Activated gamma-delta T cell (primary cell): ENCODE results near the gene WDR37.
"Not testable (repeated sequence)": the region's sequence is repeated elsewhere in the genome, so short reads cannot be mapped to it uniquely, and the experiment has no call there.

ENCODE experiments used
- DNase-seq: peaks from one replicate; lab custom pipeline; 2025; lab: John Stamatoyannopoulos, UW
- total RNA-seq, 2 donors: gene quantifications; one replicate each; lab custom pipeline; 2026; lab: John Stamatoyannopoulos, UW

The WDR37 gene, protein sequence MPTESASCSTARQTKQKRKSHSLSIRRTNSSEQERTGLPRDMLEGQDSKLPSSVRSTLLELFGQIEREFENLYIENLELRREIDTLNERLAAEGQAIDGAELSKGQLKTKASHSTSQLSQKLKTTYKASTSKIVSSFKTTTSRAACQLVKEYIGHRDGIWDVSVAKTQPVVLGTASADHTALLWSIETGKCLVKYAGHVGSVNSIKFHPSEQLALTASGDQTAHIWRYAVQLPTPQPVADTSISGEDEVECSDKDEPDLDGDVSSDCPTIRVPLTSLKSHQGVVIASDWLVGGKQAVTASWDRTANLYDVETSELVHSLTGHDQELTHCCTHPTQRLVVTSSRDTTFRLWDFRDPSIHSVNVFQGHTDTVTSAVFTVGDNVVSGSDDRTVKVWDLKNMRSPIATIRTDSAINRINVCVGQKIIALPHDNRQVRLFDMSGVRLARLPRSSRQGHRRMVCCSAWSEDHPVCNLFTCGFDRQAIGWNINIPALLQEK
- total RNA-seq = 87.2 to 92.8 reads per million in 2 donors

DNA sequence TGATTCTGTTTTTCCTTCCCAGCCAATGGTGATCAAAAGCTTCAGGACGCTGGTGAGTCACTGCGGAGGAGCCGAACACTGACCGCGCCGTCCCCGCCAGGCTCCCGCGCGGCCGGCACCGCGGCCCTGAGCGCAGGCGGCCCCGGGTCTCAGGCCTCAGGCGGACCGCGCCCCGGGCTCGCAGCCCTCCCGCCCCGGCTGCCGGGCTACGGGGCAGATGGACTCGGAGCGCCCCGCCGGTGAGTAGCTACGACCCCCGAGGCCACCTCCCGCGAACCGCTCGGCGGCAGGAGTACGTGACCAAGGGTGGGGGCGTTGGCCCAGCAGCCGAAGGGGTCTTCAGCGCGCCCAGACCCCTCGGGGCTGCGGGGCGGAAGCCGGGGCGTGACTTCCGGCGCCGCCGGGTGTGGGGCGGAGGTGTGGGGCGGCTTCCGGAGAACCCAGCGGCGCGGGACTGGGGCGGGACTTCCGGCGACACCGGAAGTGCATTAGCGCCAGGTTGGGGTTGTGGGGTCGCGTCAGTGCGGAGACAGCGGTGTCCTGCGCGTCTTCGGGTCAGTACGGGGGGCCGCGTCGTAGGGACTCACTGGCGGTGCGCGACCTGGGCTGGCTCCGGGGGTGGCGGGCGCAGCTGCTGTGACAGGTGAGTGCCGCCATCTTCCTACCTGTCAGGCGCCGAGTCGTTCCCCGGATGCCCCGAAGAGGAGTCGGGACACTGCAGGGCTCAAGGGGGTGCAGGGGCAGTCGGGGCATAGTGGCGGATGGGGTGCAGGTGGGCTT lies at the start of gene WDR37:
WDR37 (plus strand) TSS at position 60 of the 780 bp plus-strand sequence. CDS start 15,771 bp downstream, outside the sequence.
- DNase-seq = peak; percentile 82

DNA sequence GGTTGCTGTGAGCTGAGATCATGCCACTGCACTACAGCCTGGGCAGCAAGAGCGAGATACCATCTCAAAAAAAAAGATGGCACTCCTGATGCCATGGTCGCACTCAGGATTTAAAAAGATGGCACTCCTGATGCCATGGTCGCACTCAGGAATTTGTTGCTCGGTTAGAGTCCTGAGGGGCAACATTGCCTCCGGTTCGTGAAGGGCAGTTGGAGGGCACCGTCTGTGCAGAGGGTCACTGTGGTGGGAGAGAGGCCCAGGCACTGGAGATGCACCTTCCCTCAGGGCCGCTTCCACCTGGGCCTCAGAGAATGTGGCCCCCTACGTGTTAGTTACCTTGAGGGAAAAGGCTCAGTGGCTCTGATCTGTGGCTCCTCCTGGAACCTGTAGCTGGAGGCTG lies 49.6 kb upstream of the WDR37 start:
- no peak for DNase-seq

DNA sequence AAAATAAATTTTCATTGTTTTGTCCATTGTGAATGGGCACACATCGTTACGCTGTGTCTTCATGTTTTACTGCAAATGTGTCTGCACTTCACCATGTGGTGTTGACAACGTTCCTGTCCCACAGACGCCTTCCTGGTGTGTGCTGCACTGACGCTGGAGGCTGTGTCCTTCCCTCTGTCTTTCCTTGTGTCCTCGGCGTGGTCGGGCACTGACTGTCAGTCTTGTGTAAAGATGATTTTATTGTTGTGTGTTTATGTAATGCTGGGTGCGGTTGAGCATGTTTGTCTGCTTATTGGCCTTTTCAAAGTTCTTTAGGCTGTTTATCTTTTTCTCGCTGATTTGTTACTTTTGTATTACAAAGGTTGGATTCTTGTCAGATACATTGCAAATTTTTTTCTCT lies 48.6 kb upstream of the WDR37 start:
- no peak for DNase-seq

DNA sequence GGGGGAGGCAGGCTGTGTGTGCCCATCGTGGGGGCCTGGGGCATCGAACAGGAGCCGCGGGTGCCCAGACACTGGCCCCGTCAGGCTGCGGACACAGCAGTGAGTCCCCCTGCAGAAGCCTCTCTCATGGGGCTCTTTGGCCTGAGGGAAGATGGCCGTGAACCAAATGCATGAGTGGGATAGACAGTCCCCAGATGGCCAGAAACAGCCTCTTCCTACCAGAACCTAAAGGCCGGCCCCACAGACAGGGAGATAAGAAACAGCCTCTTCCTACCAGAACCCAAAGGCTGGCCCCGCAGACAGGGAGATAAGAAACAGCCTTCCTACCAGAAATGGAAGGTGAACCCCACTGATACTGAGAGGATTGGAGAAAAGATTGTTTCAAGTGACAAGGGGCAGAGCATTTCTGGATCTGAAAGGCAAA lies 47.1 kb upstream of the WDR37 start:
- DNase-seq = no peak

DNA sequence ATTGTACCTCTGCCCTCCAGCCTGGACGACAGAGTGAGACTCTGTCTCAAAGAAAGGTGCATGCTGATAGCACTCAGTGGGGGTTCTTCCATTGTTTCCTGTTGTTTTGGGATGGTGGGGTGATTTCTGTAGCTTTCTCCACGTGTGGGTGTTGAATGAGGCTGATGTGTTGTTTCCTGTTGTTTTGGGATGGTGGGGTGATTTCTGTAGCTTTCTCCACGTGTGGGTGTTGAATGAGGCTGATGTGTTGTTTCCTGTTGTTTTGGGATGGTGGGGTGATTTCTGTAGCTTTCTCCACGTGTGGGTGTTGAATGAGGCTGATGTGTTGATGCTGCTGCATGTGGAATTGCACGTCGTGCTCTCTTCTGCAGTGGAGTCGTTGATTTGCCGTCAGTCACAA lies 46.2 kb upstream of the WDR37 start:
- not testable (repeated sequence) for DNase-seq

DNA sequence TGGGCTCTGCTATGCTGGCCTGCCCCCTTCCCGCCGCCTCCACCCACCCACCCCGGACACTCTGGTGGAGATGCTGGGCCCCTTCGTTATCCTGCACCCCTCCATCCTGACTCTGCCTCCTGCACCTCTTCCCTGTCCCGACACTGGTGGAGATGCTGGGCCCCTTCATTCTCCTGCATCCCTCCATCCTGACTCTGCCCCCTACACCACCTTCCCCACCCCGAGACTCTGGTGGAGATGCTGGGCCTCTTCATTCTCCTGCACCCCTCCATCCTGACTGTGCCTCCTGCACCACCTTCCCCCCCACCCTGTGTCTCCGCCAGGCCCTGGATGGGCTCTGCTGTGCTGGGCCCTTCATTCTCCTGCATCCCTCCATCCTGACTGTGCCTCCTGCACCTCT lies 45.5 kb upstream of the WDR37 start:
- DNase-seq = no peak

DNA sequence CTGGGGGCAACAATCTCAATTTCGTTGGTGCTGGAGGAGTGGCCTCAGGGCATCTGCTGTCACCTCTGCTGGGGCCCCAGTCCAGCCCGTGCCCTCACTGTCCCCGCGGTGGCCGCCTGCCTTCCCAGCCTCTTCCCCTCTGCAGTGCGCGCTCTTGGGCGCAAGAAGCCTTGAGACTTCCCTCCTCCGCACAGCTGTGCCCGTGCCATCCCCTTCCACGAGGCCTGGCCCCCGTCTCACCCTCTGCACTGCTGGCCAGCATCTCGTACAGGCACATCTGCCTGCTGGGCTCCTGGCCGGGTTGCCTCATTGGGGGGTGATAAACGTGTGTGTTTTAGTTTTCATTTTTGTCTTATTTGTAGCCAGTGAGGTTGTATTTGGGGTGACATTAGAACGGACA lies 44.5 kb upstream of the WDR37 start:
- no peak for DNase-seq

DNA sequence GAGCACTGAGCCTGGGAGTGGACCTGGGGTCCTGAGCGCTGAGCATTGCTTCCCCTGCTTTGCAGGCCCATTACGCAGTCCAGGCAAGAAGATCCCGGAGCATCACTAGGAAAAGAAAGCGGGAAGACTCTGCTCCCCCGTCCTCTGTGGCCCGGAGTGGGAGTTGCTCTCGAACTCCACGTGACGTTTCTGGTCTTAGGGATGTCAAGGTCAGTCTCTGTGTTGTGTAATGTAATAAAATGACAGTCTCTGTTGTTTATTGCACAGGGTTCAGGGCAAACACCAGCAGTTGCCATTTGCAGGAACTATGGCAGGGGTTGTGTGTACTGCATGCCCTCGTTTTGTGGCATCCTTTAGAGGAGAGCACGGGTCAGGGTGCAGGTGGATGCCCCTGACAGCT lies 40.5 kb upstream of the WDR37 start:
- DNase-seq = no peak

DNA sequence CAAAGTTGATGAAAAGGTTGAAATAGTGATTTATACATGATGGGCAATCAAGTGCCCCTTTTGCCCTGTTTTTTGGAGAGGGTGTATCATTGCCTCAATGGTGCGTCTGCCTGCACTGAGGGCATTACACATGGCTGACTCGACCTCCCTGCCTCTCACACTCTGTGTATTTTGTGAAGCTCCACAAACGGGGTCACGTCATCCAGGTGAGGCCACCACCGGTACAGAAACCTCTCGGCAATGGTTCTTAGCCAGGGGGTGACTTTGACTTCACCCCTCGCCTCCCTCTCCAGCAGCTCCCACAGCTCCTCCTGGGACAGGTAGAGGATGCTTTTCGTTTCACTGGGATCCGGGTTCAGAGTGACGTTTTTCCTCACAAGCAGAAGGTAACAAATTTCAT lies 36.8 kb upstream of the WDR37 start:
- DNase-seq = no peak

DNA sequence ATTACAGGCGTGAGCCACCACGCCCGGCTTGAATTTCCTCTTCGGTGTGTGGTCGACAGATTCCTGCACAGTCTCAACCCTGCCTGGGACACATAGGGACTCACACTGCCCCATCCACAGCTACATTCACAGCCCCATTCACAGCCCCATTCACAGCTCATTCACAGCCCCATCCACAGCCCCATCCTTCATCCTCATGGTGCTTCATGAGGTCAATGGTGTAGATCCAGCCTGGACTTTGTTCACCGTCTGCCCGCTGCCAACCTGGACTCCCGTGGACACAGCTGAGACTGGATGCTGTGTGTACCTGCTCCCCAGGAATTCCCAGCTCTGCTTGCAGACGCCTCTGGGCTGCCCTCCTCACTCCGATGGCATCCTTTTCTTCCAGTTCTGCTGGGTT lies 35.7 kb upstream of the WDR37 start:
- no peak for DNase-seq

DNA sequence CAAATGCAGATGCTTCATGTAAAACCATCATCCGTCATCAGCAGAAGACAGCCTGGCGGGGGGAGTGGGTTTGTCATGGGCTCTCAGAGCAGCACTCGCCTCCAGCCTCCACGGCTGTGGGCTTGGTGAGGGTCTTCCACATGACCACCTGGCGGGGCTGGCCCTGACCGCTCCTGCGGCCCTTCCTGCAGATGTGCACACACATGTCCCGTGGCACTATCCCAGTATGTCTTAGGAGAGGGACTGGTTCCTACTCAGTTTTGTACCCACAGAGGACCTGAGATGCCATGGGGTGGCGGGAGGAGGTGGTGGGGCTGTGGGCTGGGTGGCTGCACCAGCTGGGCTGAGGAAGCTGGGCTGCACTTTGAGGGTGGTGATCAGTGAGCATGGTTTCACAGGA lies 35.2 kb upstream of the WDR37 start:
- no peak for DNase-seq

DNA sequence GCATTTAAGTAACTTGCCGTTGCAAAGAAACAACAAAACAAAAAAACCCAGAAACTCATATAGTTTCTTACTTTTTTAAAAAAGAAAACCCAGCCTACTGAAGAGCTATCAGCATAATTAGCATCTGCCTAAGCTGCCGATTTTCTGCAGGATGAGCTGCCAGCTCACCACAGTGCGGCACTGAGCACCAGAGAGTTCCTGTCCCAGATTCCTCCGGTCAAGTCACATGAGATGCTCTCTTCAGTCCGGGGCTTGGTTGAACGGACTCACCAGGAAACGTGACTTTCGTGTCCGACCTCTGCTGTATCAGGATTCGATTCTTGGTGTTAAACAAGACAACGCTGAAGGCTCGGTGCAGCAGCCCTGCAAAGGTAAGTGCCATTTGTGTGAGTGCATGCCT lies 33.8 kb upstream of the WDR37 start:
- DNase-seq = no peak

DNA sequence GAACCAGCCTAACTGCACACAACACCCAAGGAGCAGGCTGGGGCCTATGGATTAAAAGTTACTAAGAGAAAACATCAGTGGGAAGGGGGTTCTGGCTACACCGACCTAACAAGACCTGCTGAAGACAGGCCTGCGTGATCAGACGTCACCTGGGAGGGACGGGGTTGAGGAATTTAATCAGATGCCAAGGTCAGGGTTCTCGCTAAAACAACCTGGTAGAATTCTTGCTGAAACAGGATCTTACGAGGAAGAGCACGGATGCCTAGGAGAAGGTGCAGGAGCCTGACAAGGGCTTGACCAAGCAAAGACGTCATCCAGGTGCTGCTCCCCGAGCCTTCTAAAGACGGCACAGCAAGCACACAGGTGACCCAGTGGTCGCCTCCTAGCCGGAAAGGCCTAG lies 32.1 kb upstream of the WDR37 start:
- no peak for DNase-seq

DNA sequence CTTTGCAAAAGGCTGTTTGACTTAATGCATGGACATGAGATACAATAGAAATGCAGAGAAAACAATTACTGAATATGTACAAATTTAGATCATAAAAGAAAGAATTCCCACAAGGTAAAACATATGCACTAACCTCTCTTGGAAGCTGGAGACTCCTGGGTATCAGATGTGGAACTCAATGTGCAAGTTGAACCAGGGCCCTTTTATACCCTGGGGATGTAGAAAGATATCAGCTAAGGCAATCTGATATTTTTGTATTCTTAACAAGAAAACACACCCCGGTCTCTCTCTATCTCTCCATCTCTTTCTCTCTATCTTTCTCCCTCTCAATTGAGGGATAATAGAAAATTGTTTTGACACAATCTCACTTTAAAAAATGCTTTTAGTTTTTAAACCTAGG lies 30.5 kb upstream of the WDR37 start, which contains the start of gene IDI2:
IDI2 (minus strand) TSS at position 177 of the 400 bp plus-strand sequence. CDS start 1,136 bp downstream, outside the sequence.
- DNase-seq = no peak

DNA sequence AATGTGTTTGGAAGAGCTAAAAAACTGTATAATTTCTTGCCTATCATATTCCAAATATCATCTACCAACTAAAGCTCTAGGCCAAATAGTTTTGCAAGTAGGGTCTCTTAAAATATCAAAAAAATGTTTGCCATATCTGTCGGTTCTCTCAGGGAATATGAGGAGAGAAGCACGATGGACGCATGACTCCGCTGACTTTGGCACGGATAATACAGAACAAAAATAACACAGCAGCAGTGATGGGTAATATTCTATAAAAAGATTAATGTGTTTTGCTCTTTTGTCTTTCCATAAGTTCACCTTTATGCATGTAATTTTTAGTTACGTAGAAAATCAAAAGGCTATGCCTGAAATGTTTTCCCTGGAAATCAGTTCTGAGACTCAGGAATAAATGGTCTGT lies 29.6 kb upstream of the WDR37 start:
- no peak for DNase-seq

DNA sequence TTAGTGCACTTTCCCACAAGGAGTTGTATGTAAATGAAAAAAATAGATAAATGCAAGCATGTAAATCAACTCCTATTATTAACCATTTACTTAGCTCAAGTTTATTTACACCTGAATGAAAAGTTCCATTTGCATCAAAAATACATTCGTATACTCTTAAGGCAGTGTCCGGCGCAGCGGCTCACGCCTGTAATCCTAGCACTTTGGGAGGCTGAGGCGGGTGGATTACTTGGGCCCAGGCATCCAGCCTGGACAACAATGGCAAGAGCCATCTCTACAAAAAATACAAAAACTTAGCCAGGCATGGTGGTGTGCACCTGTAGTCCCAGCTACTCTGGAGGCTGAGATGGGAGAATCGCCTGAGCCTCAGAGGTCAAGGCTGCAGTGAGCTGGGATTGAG lies 26.3 kb upstream of the WDR37 start:
- no peak for DNase-seq

DNA sequence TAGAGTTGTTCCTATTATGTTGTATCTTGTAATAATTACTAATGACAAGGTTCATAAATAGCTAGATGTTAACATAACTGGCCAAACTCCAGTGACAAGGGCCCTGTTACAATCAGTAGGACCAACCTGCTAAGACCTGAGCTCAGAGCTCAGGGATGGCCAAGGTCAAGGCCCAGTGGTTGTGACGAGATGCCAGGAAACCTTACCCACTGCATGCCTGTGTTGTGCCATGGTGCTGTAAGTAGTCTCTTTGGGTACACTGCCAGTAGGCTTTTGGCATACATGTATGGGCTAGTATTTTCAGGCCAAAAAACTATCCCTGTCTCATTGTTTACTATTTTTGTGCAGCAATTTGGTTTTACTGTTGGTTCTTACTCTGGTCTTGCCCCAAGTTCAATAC lies 22.6 kb upstream of the WDR37 start:
- no peak for DNase-seq

DNA sequence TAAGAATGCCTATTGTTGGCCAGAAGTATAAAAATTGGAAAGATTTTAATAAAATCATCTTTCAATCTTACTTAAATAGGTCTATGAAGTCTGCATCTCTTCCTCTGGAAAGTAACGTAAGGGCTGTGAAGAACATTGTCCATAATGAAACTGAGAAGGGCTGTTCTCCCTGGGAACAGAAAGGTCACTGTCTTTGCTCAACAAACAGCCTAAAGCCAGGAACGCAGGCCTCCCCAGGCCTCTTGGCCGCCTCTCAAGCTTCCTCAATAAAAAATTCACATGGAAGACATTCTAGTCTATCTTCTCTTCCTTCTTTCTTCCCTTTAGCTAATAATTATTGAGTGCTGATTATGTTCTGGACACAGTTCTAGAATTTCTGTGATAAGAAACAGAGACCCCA lies 21.4 kb upstream of the WDR37 start:
- DNase-seq = no peak

DNA sequence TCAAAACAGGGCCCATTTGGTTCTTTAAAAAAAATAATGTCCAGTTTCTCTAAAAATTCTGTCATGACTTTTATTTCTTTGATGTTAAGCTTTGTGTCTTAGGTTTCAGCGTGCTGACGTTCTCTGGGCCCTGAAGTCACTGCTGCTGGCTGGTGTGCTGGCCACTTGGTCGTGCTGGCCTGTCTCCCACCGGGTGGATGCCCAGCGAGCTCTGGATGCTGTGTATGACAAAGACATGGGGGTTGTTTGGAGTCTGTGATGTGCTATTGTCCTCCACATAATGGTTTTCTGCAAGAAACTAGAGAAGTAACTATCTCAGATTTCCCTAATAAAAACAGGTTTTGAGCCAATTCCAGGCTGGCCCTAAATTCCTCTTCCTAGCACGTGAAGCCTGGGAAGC lies 21.0 kb upstream of the WDR37 start:
- DNase-seq = no peak

DNA sequence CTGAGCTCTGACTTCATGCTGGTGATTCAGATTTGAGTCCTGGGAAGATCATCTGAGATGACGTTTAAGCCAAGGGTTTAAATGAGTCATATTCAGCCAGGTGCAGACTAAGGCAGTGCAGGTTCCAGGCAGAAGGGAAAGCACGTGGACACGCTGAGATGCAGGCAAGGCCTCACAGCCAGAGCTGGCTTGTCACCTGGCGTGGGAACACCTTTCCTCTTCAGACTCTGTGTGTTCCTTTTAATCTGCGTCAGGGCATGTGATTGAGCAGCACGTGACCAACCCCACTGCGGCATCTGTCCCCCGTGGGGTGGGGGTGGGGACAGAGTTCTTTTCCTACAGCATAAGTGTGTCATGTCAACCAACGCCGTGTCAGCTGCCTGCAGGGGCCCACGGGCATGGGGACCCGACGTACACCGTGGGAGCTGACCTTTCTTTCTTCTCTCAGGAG lies 19.8 kb upstream of the WDR37 start:
- no peak for DNase-seq

DNA sequence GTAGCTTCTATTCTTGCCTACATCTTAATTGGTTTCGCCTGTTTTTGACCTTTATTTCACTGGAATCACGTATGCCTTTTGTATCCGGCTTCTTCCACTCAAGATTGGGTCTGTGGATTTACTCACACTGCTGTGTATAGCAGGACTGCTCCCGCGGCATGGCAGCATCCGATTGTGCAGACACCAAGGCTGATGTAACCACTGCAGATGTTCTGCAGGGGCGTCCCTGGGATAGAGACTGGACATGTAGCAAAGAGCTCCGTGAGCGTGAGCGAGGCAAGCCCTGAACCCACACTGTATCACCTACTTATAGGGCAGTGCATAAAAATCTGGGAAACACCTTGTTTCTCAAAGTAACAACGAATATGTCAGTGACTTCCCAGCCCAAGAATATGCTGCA lies 19.1 kb upstream of the WDR37 start:
- DNase-seq = no peak

DNA sequence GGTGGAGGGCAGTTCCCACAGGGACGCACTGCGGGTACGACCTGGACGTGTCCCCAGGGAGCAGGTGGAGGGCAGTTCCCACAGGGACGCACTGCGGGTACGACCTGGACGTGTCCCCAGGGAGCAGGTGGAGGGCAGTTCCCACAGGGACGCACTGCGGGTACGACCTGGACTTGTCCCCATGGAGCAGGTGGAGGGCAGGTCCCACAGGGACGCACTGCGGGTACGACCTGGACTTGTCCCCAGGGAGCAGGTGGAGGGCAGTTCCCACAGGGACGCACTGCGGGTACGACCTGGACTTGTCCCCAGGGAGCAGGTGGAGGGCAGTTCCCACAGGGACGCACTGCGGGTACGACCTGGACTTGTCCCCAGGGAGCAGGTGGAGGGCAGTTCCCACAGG lies 17.4 kb upstream of the WDR37 start:
- not testable (repeated sequence) for DNase-seq

DNA sequence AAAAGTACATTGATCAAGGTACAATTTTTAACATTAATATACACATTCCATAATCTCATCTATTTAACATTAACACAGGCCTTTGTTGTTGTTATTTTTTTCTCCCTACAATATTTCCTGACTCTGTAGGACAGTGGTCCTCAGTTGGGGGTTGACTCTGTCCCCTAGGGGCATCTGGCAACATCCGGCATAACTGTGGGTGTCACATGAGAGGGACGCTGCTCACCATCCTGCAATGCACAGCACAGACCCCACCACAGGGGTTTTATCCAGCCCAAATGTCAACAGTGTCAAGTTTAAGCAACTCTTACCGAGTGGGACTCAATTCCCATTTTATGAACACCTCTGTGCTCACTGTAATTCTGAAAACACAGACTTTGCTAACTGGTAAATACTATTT lies 16.1 kb upstream of the WDR37 start:
- DNase-seq = no peak
